Gastroesophageal sphincter (tissue), 4 donors: ENCODE data around the gene PTCH2. TPM values are rescaled to one million over a fixed set of nuclear protein-coding genes. Genes with fewer than 3 reads are reported as not detected.
"Not testable (repeated sequence)": the region's sequence is repeated elsewhere in the genome, so short reads cannot be mapped to it uniquely, and the experiment has no call there.

ENCODE experiments used
- ATAC-seq: fragments of 150-250 bp; one replicate; pipeline ENCODE4 v1.9.1; 2016; ENCODE audit warnings: mild to moderate bottlenecking, moderate library complexity
- H3K27ac ChIP-seq, 4 donors: fragments of 200-600 bp; sonication (generic) in 3 of 4; 1 replicate in 3 of 4; 2 replicates in 1 of 4; pipeline ENCODE4 v1.5.1; 2016 to 2019
- H3K27me3 ChIP-seq: fragments of 200-600 bp; sonication (generic); one replicate; pipeline ENCODE4 v1.5.1; 2019
- H3K36me3 ChIP-seq, 2 donors: fragments of 200-600 bp; sonication (generic); one replicate each; pipeline ENCODE4 v1.5.1; 2019; ENCODE audit warnings: control low read depth in 1 of 2
- H3K4me1 ChIP-seq, 3 donors: fragments of 200-600 bp; sonication (generic); 1 replicate in 2 of 3; 2 replicates in 1 of 3; pipeline ENCODE4 v1.5.1; 2016 to 2019; ENCODE audit warnings: control low read depth in 2 of 3
- H3K4me3 ChIP-seq, 2 donors: fragments of 200-600 bp; sonication (generic); one replicate each; pipeline ENCODE4 v1.5.1; 2019; ENCODE audit warnings: mild to moderate bottlenecking in 1 of 2, moderate library complexity in 1 of 2
- H3K9me3 ChIP-seq, 3 donors: fragments of 200-600 bp; sonication (generic); one replicate each; pipeline ENCODE4 v1.5.1; 2017 to 2019; ENCODE audit warnings: control low read depth in 2 of 3
- EP300 ChIP-seq: sonication (generic); formaldehyde crosslinking; IDR thresholded peaks from one replicate; pipeline ENCODE4 v1.6.1; 2017; ENCODE audit warnings: antibody characterized with exemption, mild to moderate bottlenecking
- POLR2A ChIP-seq, 2 donors: fragments of 450-650 bp; IDR thresholded peaks; one replicate each; pipeline ENCODE4 v1.6.1; 2017; ENCODE audit warnings: antibody characterized with exemption in 2 of 2, mild to moderate bottlenecking in 2 of 2, moderate library complexity in 1 of 2
- POLR2AphosphoS5 ChIP-seq: sonication (generic); formaldehyde crosslinking; IDR thresholded peaks from one replicate; pipeline ENCODE4 v1.6.1; 2017; ENCODE audit warnings: antibody characterized with exemption
- WGBS, 2 donors: methylation state at CpG; one replicate each; pipeline ENCODE4 v1.1.5; 2018; ENCODE audit warnings: low coverage in 1 of 2; 5-methylcytosine and 5-hydroxymethylcytosine counted together
- total RNA-seq, 4 donors: library from RNA; depleted of rRNA; stranded (reverse); fragments of >200 nt; gene quantifications; one replicate each; pipeline ENCODE4 v1.1.0, GENCODE V29; 2016
- TF ChIP-seq, protein P1 (sequence below), 4 experiments: fragments of 200-600 bp in 2 of 4; fragments of 450-650 bp in 2 of 4; sonication (generic) in 1 of 4; IDR thresholded peaks; one replicate each; pipeline ENCODE4 v1.5.1; 2017 to 2019; ENCODE audit warnings: antibody characterized with exemption in 4 of 4, mild to moderate bottlenecking in 2 of 4, moderate library complexity in 2 of 4

The PTCH2 gene
- total RNA-seq, 4 donors from 2014 or later = 0.54 to 1.9 (median 1.1) TPM

DNA sequence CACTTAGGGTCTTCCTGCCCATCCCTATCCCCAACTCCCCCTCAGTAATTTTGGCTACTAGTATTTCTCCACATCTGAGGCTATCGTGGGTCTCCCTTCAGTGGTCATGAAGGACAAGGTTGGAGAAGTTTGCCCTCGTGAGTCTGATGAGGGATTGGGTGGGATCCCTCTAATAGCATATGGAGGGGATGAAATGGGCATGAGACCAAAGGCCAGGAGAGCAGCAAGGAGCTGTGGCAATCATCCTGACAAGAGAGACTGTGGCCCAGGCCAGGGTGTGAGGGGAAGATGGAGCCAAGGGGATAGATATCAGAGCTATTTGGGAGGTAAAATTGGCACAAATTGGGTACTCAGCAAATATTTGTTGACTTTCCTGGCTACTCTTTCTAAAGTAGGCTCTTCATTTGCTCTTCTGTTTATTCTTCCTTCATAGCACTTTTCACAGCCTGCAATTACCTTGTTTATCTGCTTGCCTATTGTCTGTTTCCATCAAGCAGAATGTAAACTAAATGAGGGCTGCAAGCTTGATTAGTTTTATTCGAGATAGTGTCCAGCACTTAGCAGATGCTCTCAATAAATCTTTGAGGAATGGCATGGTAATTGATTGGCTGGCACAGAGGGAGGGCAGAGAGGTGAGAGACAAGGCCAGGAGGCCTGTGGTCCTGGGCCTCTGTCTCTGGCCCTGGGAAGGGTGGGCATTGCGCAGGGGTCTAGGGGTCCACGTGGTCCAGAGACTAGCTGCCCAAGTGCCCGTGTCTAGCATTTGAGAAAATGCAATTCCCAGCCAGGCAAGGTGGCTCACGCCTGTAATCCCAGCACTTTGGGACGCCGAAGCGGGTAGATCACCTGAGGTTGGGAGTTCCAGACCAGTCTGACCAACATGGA is 44.3 kb downstream of the PTCH2 start:
- 40 to 67% methylated on average over 1 of the region's 10 CpGs for WGBS, 2 donors
- no peak for ATAC-seq
- TF ChIP-seq POLR2AphosphoS5 (no peak), EP300 (no peak), POLR2A (IDR thresholded peaks at IDR 0.05) (no peak)
- TF ChIP-seq, protein P1, sequence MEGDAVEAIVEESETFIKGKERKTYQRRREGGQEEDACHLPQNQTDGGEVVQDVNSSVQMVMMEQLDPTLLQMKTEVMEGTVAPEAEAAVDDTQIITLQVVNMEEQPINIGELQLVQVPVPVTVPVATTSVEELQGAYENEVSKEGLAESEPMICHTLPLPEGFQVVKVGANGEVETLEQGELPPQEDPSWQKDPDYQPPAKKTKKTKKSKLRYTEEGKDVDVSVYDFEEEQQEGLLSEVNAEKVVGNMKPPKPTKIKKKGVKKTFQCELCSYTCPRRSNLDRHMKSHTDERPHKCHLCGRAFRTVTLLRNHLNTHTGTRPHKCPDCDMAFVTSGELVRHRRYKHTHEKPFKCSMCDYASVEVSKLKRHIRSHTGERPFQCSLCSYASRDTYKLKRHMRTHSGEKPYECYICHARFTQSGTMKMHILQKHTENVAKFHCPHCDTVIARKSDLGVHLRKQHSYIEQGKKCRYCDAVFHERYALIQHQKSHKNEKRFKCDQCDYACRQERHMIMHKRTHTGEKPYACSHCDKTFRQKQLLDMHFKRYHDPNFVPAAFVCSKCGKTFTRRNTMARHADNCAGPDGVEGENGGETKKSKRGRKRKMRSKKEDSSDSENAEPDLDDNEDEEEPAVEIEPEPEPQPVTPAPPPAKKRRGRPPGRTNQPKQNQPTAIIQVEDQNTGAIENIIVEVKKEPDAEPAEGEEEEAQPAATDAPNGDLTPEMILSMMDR (IDR thresholded peaks at IDR 0.05) = no peak
- no peaks in the 10 kb centered on the region for H3K9me3 ChIP-seq
- H3K4me1 ChIP-seq = peaks cover 0 to 41% (median 21%) of the 10 kb centered on the region in 3 donors
- H3K36me3 ChIP-seq = peaks cover 0 to 14% of the 10 kb centered on the region in 2 donors
- no peaks in the 10 kb centered on the region for H3K27me3 ChIP-seq
- H3K4me3 ChIP-seq = no peak overlapping the region
- H3K27ac ChIP-seq = peak overlapping the region; percentile 26 to 96 (median 96)

DNA sequence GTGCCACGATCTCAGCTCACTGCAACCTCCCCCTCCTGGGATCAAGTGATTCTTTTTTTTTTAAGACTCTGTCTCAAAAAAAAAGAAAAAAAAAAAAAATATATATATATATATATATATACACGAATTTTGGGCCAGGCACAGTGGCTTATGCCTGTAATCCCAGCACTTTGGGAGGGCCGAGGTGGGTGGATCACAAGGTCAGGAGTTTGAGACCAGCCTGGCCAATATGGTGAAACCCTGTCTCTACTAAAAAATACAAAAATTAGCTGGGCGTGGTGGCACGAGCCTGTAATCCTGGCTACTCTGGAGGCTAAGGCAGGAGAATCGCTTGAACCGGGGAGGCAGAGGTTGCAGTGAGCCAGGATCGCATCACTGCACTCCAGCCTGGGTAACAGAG is 45.2 kb downstream of the PTCH2 start:
- 74% methylated on average over 6 of the region's 8 CpGs for WGBS, 2 donors
- H3K27ac ChIP-seq = peak overlapping the region in 2 of 4 donors; percentile 95 to 96
- H3K9me3 ChIP-seq, H3K36me3 ChIP-seq, ATAC-seq, H3K27me3 ChIP-seq, H3K4me3 ChIP-seq: not testable (repeated sequence)
- peaks cover 0 to 33% (median 15%) of the 10 kb centered on the region in 3 donors for H3K4me1 ChIP-seq

DNA sequence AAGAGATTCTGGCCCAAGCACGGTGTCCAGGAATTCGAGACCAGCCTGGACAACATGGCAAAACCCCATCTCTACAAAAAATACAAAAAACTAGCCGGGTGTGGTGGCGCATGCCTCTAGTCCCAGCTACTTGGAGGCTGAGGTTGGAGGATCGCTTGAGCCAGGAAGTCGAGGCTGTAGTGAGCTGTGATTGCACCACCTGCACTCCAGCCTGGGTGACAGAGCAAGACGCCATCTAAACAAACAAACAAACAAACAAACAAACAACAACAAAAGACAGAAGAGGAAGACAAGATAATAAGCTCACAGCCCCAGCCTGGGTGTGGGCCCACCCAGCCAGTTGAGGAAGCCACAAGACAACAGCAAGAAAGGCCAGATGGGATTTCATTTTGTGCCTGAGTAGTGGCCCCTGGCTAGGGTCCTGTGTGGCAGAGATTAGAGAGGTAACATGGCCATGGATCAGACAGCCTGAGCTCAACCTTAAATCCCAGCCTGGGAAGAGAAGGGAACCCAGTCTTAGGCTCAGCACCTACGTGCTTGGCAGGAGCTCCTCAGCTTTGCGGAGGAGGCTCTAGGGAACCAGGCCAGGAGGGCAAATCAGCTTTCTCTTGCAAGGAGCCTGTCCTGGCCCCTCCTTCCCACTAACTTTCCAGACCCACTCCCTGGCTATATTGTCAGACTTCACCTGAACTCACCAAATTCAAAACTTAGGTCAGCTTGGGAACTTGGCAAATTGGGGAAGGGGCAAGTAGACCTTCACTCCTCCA is 50.1 kb downstream of the PTCH2 start:
- 83 to 84% methylated on average over 3 to 4 of the region's 9 CpGs for WGBS, 2 donors
- no peaks in the 10 kb centered on the region for H3K4me1 ChIP-seq
- no peak for ATAC-seq
- no peaks in the 10 kb centered on the region for H3K27me3 ChIP-seq
- H3K27ac ChIP-seq = no peak overlapping the region
- H3K36me3 ChIP-seq = no peaks in the 10 kb centered on the region
- H3K9me3 ChIP-seq = no peaks in the 10 kb centered on the region
- TF ChIP-seq EP300 = no peak
- no peak for TF ChIP-seq POLR2AphosphoS5
- TF ChIP-seq, protein P1 (IDR thresholded peaks at IDR 0.05) = no peak
- no peak for TF ChIP-seq POLR2A (IDR thresholded peaks at IDR 0.05)
- H3K4me3 ChIP-seq = no peak overlapping the region

DNA sequence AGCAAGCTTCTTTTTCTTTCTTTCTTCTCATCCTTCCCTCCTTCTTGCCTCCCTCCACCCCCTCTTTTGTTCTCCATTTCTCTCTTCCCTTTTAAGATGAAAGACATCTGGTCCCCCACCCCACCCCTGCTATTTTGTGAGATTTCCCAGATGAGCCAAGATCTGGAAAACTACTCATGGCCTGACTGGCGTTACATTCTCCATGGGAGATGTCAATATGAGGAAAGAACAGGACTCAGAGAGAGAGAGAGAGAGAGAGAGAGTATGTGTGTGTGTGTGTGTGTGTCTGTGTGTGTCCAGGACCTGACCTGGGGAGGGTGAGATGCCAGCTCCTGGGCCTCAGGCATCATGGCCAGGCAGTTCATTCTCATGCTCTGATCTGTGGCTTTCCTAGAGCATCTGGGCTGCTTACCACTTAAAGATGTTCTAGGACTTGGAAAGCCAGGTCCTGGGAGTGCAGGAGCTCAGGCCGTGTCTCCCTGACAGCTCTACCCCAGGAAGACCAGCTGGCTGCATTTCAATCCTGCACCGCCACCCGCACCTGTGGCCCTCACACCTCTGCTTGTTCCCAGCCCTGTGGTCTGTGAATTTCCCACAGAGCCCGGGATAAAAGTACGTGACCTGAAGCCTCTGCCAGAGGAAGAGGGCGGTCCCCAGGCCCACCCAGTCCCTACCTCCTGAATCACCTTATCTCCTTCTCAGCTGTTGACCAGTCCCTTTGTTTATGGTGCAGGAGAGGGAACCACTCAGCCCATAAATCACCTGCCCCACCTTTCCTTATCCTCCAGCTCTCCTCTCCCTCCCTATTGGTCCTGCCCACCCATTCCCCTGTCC is 51.9 kb downstream of the PTCH2 start:
- peaks cover 0 to 7% (median 0%) of the 10 kb centered on the region in 3 donors for H3K4me1 ChIP-seq
- H3K27ac ChIP-seq = no peak overlapping the region
- 20 to 70% methylated on average over 1 to 3 of the region's 7 CpGs for WGBS, 2 donors
- no peak for ATAC-seq
- TF ChIP-seq POLR2A (IDR thresholded peaks at IDR 0.05) (no peak), EP300 (no peak)
- TF ChIP-seq, protein P1 (IDR thresholded peaks at IDR 0.05) = no peak
- H3K9me3 ChIP-seq = no peaks in the 10 kb centered on the region
- H3K27me3 ChIP-seq = no peaks in the 10 kb centered on the region
- no peak overlapping the region for H3K4me3 ChIP-seq
- H3K36me3 ChIP-seq = no peaks in the 10 kb centered on the region
